ENCODE results near the gene ENTHD1. TPM values are rescaled to one million over a fixed set of nuclear protein-coding genes. Genes with fewer than 3 reads are reported as not detected.

Gene ENTHD1
- total and polyA plus RNA-seq, 10 donors = 0.09 to 0.59 (median 0.14) TPM; not detected in 5

- WGBS, 5 donors = 48 to 59% (median 57%) methylated on average over 5 of the region's 5 CpGs
- intact Hi-C loops (cut with DNase I; ENCODE audit: low total_unique reads) = no loop called here
- Histone ChIP-seq H3K4me3 (no peak overlapping the region), H3K9me3 (no peaks in the 10 kb centered on the region), H3K27ac (no peak overlapping the region), H3K36me3 (no peaks in the 10 kb centered on the region), H3K27me3 (replicated peaks in 1 of 7) (no peaks in the 10 kb centered on the region), H3K4me1 (peaks cover 0 to 16% (median 10%) of the 10 kb centered on the region in 6 donors)
- TF ChIP-seq, protein P1, sequence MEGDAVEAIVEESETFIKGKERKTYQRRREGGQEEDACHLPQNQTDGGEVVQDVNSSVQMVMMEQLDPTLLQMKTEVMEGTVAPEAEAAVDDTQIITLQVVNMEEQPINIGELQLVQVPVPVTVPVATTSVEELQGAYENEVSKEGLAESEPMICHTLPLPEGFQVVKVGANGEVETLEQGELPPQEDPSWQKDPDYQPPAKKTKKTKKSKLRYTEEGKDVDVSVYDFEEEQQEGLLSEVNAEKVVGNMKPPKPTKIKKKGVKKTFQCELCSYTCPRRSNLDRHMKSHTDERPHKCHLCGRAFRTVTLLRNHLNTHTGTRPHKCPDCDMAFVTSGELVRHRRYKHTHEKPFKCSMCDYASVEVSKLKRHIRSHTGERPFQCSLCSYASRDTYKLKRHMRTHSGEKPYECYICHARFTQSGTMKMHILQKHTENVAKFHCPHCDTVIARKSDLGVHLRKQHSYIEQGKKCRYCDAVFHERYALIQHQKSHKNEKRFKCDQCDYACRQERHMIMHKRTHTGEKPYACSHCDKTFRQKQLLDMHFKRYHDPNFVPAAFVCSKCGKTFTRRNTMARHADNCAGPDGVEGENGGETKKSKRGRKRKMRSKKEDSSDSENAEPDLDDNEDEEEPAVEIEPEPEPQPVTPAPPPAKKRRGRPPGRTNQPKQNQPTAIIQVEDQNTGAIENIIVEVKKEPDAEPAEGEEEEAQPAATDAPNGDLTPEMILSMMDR (IDR thresholded peaks at IDR 0.05 in 8 of 11, conservative IDR thresholded peaks at IDR 0.05 in 3 of 11) = no peak
- TF ChIP-seq POLR2A (IDR thresholded peaks at IDR 0.05) = no peak
- TF ChIP-seq POLR2AphosphoS5 (IDR thresholded peaks at IDR 0.05) = no peak
- DNase-seq = no peak
Measured at GRCh38 chr22:39777716-39778454, 115.7 kb downstream of the ENTHD1 start.

DNA sequence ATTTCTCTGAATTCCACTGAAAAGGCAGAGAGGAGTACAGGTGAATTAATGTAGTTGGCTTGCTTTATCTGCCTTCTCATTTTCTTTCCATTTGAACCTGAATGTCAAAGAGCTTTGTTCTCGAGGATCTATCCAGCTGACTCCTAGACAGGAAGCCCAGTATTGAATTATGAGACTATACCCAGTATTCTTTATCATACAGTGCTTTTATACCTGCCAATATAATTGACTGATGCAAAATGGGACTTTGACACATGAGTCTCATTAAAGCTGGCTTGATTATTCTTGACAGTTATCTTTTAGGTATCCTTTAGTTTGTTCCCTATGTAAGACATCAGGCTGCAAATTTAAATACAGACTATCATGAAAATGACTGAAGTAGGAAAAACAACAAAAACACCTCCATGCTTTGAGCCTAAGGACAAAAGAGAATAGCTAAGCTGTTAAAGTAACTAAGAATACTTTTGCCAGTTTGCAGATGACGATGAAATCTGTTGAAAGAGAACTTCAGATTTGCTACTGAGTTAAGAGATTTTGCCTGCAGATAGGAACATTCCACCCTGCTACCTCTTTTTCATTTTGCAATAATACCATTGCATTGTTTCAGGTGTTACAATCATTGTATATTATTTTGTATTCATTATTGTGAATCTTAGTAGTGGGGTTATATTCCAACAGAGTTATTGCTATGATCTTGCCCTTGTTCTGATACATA lies 117.1 kb downstream of the ENTHD1 start:
- Histone ChIP-seq H3K36me3 (no peaks in the 10 kb centered on the region), H3K27me3 (replicated peaks in 1 of 7) (no peaks in the 10 kb centered on the region), H3K27ac (no peak overlapping the region), H3K9me3 (peaks cover 0 to 8% (median under 1%) of the 10 kb centered on the region in 8 donors), H3K4me3 (no peak overlapping the region), H3K4me1 (peaks cover 0 to 16% (median 10%) of the 10 kb centered on the region in 6 donors)
- TF ChIP-seq, protein P1 (IDR thresholded peaks at IDR 0.05 in 8 of 11, conservative IDR thresholded peaks at IDR 0.05 in 3 of 11) = no peak
- TF ChIP-seq POLR2A (IDR thresholded peaks at IDR 0.05) (no peak), POLR2AphosphoS5 (IDR thresholded peaks at IDR 0.05) (no peak)
- no peak for DNase-seq
- intact Hi-C loops (cut with DNase I; ENCODE audit: low total_unique reads) = no loop called here
- WGBS, 5 donors = 67 to 81% (median 78%) methylated on average over 2 of the region's 2 CpGs

GRCh38 chr22:39773976-39774539 lies 119.5 kb downstream of the ENTHD1 start:
- H3K27me3 ChIP-seq (replicated peaks in 1 of 7) = no peaks in the 10 kb centered on the region
- H3K27ac ChIP-seq = no peak overlapping the region
- 8 to 22% (median 19%) methylated on average over 4 of the region's 4 CpGs for WGBS, 5 donors
- intact Hi-C loops (cut with DNase I; ENCODE audit: low total_unique reads) = no loop called here
- no peak overlapping the region for H3K4me3 ChIP-seq
- DNase-seq = no peak
- TF ChIP-seq POLR2AphosphoS5 (IDR thresholded peaks at IDR 0.05) (no peak), POLR2A (IDR thresholded peaks at IDR 0.05) (no peak)
- TF ChIP-seq, protein P1 (IDR thresholded peaks at IDR 0.05 in 8 of 11, conservative IDR thresholded peaks at IDR 0.05 in 3 of 11) = no peak
- no peaks in the 10 kb centered on the region for H3K36me3 ChIP-seq
- peaks cover 0 to 16% (median 10%) of the 10 kb centered on the region in 6 donors for H3K4me1 ChIP-seq
- peaks cover 0 to 17% (median 5%) of the 10 kb centered on the region in 8 donors for H3K9me3 ChIP-seq

DNA sequence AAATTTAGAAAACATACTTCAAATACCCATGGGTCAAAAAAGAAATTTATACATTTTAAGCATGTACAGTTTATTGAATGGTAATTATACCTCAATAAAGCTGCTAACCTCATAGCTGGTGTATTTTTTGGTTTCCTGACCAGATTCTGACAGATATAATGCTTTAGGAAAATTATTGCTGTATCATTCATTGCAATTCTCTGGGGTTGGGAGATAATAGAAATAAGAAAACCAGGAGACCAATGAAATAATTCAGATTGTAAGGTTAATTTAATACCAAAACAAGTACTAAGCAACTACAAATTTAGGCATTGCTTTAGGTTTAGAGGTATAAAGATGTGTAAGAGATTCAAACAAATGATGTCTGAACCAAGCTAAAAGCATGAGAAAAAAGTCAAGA lies 120.1 kb downstream of the ENTHD1 start:
- no peak for DNase-seq

More for the DNA sequence above, 120.1 kb downstream of the ENTHD1 start:
- no peaks in the 10 kb centered on the region for H3K27me3 ChIP-seq (replicated peaks in 1 of 7)
- H3K27ac ChIP-seq = no peak overlapping the region
- no peak for TF ChIP-seq POLR2AphosphoS5 (IDR thresholded peaks at IDR 0.05)
- no peaks in the 10 kb centered on the region for H3K36me3 ChIP-seq
- peaks cover 0 to 17% (median 5%) of the 10 kb centered on the region in 8 donors for H3K9me3 ChIP-seq
- H3K4me1 ChIP-seq = peaks cover 0 to 16% (median 10%) of the 10 kb centered on the region in 6 donors
- intact Hi-C loops (cut with DNase I; ENCODE audit: low total_unique reads) = no loop called here
- no peak overlapping the region for H3K4me3 ChIP-seq
